HL-60 (cell line): Measurements from ENCODE around the gene GRID2.

Experiments
- DNase-seq, 2 experiments: peaks; one replicate each; pipeline ENCODE4 v3.0.0-alpha.2; 2010 to 2020; ENCODE audit warnings: low read depth in 1 of 2, low spot score in 1 of 2
- H3K27ac ChIP-seq: fragments of 250-450 bp; sonication (Bioruptor Pico); replicated peaks from 2 replicates; pipeline ENCODE4 v1.5.1; 2020; ENCODE audit warnings: mild to moderate bottlenecking, moderate library complexity
- H3K27me3 ChIP-seq: fragments of 250-450 bp; sonication (Bioruptor Pico); 2 replicates; pipeline ENCODE4 v1.5.1; 2021; ENCODE audit warnings: mild to moderate bottlenecking, moderate library complexity; ENCODE audit not compliant: insufficient read depth, poor library complexity, severe bottlenecking
- H3K4me3 ChIP-seq: replicated peaks from 2 replicates; pipeline ENCODE4 v1.5.1; 2011; ENCODE audit warnings: mild to moderate bottlenecking, control low read depth, low read length; ENCODE audit not compliant: insufficient read depth
- GABPA ChIP-seq: IDR thresholded peaks from 2 replicates; pipeline ENCODE4 v1.6.1; 2012; ENCODE audit warnings: low read depth
- POLR2AphosphoS5 ChIP-seq: IDR thresholded peaks from 2 replicates; pipeline ENCODE4 v1.6.1; 2012; ENCODE audit warnings: low read depth
- SPI1 ChIP-seq: IDR thresholded peaks from 2 replicates; pipeline ENCODE4 v1.6.1; 2012; ENCODE audit warnings: low read depth, mild to moderate bottlenecking, borderline replicate concordance
- TF ChIP-seq, protein P1 (sequence below): IDR thresholded peaks from one replicate; pipeline ENCODE4 v1.5.1; 2011; ENCODE audit warnings: low read length, control low read depth, inconsistent platforms; ENCODE audit not compliant: insufficient read depth
- TF ChIP-seq, protein P2 (sequence below): IDR thresholded peaks from 2 replicates; pipeline ENCODE4 v1.6.1; 2012; ENCODE audit warnings: low read depth; ENCODE audit not compliant: insufficient replicate concordance

Gene GRID2

DNA sequence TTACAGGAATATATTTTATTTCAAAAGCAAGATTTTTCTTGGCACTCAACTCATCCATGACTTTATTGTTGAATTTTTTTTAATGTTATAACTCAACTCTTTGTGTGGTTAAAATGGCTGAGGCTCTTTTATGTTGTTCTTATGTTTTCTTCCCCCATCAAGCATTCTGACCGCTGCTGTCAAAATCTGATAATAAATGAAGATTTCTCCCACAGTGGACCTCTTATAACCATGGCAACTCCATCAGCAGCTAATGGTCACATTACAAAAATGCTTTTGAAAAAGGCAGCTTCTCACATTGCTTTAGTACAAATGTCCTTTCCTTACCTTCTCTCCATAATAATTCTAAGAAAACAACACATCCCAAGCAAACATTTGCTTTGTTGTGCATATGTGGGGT lies 1428.7 kb downstream of the GRID2 start:
- TF ChIP-seq, protein P1, sequence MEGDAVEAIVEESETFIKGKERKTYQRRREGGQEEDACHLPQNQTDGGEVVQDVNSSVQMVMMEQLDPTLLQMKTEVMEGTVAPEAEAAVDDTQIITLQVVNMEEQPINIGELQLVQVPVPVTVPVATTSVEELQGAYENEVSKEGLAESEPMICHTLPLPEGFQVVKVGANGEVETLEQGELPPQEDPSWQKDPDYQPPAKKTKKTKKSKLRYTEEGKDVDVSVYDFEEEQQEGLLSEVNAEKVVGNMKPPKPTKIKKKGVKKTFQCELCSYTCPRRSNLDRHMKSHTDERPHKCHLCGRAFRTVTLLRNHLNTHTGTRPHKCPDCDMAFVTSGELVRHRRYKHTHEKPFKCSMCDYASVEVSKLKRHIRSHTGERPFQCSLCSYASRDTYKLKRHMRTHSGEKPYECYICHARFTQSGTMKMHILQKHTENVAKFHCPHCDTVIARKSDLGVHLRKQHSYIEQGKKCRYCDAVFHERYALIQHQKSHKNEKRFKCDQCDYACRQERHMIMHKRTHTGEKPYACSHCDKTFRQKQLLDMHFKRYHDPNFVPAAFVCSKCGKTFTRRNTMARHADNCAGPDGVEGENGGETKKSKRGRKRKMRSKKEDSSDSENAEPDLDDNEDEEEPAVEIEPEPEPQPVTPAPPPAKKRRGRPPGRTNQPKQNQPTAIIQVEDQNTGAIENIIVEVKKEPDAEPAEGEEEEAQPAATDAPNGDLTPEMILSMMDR: no peak
- TF ChIP-seq, protein P2, sequence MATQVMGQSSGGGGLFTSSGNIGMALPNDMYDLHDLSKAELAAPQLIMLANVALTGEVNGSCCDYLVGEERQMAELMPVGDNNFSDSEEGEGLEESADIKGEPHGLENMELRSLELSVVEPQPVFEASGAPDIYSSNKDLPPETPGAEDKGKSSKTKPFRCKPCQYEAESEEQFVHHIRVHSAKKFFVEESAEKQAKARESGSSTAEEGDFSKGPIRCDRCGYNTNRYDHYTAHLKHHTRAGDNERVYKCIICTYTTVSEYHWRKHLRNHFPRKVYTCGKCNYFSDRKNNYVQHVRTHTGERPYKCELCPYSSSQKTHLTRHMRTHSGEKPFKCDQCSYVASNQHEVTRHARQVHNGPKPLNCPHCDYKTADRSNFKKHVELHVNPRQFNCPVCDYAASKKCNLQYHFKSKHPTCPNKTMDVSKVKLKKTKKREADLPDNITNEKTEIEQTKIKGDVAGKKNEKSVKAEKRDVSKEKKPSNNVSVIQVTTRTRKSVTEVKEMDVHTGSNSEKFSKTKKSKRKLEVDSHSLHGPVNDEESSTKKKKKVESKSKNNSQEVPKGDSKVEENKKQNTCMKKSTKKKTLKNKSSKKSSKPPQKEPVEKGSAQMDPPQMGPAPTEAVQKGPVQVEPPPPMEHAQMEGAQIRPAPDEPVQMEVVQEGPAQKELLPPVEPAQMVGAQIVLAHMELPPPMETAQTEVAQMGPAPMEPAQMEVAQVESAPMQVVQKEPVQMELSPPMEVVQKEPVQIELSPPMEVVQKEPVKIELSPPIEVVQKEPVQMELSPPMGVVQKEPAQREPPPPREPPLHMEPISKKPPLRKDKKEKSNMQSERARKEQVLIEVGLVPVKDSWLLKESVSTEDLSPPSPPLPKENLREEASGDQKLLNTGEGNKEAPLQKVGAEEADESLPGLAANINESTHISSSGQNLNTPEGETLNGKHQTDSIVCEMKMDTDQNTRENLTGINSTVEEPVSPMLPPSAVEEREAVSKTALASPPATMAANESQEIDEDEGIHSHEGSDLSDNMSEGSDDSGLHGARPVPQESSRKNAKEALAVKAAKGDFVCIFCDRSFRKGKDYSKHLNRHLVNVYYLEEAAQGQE: no peak
- TF ChIP-seq POLR2AphosphoS5 (no peak), GABPA (no peak)
- no peak for DNase-seq
- Histone ChIP-seq H3K27ac (no peak overlapping the region), H3K4me3 (no peak overlapping the region), H3K27me3 (peaks cover 2% of the 10 kb centered on the region)

DNA sequence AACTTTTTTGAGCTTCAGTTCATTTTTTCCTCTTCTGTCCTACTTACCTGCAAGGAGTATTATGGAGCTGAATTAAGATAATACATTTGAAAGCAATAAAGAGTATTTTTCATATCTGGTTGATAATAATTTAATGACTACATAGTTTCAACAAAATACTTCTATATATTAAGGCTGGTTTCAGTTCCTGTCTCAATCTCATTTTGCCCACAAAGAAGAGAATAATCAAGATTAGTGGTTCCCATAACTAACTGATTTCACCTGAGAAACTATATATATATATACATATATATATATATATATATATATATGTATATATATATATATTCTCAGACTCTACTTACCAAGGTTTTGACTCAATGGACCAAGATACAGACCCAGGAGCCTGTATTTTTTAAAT lies 1437.1 kb downstream of the GRID2 start:
- no peak overlapping the region for H3K4me3 ChIP-seq
- no peak for TF ChIP-seq SPI1
- TF ChIP-seq, protein P2: no peak
- no peak for TF ChIP-seq GABPA
- TF ChIP-seq, protein P1: no peak
- no peak for TF ChIP-seq POLR2AphosphoS5
- no peak for DNase-seq

DNA sequence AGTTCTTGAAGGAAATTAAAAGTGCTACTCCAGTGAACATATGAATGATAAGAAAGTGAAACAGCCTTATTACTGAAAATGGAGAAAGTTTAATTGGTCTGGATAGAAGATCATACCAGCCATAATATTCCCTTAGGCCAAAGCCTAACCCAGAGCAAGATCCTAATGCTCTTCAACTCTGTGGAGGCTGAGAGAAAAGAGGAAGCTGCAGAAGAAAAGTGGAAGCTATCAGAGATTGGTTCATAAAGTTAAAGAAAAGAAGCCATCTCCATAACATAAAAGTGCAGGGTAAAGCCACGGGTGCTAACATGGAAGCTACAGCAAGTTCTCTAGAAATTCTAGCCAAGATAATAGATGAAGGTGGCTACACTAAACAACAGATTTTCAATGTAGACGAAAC lies 1439.3 kb downstream of the GRID2 start:
- Histone ChIP-seq H3K27ac (no peak overlapping the region), H3K27me3 (no peaks in the 10 kb centered on the region), H3K4me3 (no peak overlapping the region)
- peak in 1 of 2 experiments; percentile 7 for DNase-seq
- no peak for TF ChIP-seq GABPA
- TF ChIP-seq, protein P2: no peak
- peak; percentile 57; the same call in 1 of the 2 replicates for TF ChIP-seq SPI1

More for the DNA sequence above, 1437.1 kb downstream of the GRID2 start:
- Histone ChIP-seq H3K27me3 (peaks cover under 1% of the 10 kb centered on the region), H3K27ac (no peak overlapping the region)

DNA sequence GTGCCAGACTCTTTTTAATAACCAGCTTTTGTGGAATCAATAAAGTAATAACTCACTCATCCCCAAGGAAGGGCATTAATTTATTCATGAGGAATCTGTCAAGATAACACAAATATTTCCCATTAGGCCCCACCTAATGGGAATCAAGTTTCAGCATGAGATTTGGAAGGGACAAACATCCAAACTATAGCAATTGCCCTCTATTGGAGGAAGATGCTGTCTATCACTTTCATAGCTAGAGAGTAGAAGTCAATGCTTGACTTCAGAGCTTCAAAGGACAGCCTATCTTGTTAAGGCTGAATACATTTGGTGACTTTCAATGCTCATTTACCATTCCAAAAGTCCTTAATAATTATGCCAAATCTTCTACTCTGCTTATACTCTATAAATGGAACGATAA lies 1439.9 kb downstream of the GRID2 start:
- TF ChIP-seq, protein P2: no peak
- TF ChIP-seq POLR2AphosphoS5: no peak
- TF ChIP-seq GABPA: no peak
- TF ChIP-seq, protein P1: no peak
- TF ChIP-seq SPI1: no peak
- Histone ChIP-seq H3K27me3 (no peaks in the 10 kb centered on the region), H3K27ac (no peak overlapping the region), H3K4me3 (no peak overlapping the region)
- DNase-seq: no peak
